ENCODE measurements around the gene HSPE1. TPM values are rescaled to one million over a fixed set of nuclear protein-coding genes. Genes with fewer than 3 reads are reported as not detected.

Gene HSPE1
- total RNA-seq, 1 experiment from 2014 or later = 372 TPM

DNA sequence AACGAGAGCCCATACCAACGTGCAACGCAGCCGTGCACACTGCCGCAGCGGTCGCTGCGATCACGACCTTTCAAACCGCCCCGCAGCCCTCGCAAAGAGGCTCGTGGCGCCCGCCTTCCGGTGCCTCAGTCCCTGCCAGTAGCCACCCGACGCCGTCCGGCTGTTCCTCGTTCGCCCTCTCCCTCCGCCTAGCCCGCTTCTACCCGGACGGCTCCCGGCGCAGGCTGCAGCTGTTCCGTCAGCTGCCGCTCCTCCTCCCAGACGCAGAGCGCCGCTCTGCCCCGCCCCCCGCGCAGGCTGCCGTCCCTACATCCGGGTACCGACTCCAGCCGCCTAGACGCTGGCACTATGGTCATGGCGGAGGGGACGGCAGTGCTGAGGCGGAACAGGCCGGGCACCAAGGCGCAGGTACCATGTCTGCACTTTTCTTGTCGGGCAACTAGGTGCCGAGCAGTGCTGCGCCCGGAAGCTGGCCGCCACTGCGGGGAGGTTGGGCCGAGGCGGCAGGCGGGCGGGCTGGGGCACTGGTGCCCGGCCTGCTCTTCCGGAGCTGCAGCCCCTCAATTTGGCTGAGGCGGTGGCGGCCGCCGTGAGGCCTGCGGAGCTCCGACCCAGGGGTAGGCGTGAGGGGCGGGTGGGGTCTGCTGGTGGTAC lies 15.7 kb downstream of the HSPE1 start, which contains the start of gene MOB4 (continued):
- TF ChIP-seq SMAD3 (CRISPR knock-in tag; IDR thresholded peaks at IDR 0.05; ENCODE audit: borderline replicate concordance) (peak; percentile 92), RELA (CRISPR knock-in tag; IDR thresholded peaks at IDR 0.05; ENCODE audit: borderline replicate concordance) (peak; percentile 92), TEAD1 (CRISPR knock-in tag; IDR thresholded peaks at IDR 0.05) (peak; percentile 78; the same call in 1 of the 2 replicates), TEAD4 (CRISPR knock-in tag; IDR thresholded peaks at IDR 0.05) (no peak), ELF4 (CRISPR knock-in tag; IDR thresholded peaks at IDR 0.05; ENCODE audit: low read depth) (no peak), NFYB (CRISPR knock-in tag; conservative IDR thresholded peaks at IDR 0.05; ENCODE audit: low read depth) (peak; percentile 10; the same call in 1 of the 2 replicates), ATF1 (CRISPR knock-in tag; IDR thresholded peaks at IDR 0.05) (no peak; the same call in 1 of the 2 replicates), FOXK1 (CRISPR knock-in tag; IDR thresholded peaks at IDR 0.05) (peak; percentile 96), HMGA2 (CRISPR knock-in tag; IDR thresholded peaks at IDR 0.05) (no peak), JAZF1 (CRISPR knock-in tag; IDR thresholded peaks at IDR 0.05) (no peak), ZNF416 (CRISPR knock-in tag; IDR thresholded peaks at IDR 0.05) (peak; percentile 56; the same call in 1 of the 2 replicates), EMX1 (CRISPR knock-in tag; IDR thresholded peaks at IDR 0.05) (no peak), ESRRA (CRISPR knock-in tag; IDR thresholded peaks at IDR 0.05; ENCODE audit: borderline replicate concordance) (peak; percentile 80), CREB1 (CRISPR knock-in tag; IDR thresholded peaks at IDR 0.05) (peak; percentile 24), ZNF138 (CRISPR knock-in tag; conservative IDR thresholded peaks at IDR 0.05) (0 out of 2 replicates have a peak, but pooled peaks have one; percentile 85), ZNF423 (CRISPR knock-in tag; IDR thresholded peaks at IDR 0.05) (no peak)
- TF ChIP-seq, protein P1, sequence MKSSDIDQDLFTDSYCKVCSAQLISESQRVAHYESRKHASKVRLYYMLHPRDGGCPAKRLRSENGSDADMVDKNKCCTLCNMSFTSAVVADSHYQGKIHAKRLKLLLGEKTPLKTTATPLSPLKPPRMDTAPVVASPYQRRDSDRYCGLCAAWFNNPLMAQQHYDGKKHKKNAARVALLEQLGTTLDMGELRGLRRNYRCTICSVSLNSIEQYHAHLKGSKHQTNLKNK (CRISPR knock-in tag; IDR thresholded peaks at IDR 0.05) = no peak
- TF ChIP-seq, protein P2, sequence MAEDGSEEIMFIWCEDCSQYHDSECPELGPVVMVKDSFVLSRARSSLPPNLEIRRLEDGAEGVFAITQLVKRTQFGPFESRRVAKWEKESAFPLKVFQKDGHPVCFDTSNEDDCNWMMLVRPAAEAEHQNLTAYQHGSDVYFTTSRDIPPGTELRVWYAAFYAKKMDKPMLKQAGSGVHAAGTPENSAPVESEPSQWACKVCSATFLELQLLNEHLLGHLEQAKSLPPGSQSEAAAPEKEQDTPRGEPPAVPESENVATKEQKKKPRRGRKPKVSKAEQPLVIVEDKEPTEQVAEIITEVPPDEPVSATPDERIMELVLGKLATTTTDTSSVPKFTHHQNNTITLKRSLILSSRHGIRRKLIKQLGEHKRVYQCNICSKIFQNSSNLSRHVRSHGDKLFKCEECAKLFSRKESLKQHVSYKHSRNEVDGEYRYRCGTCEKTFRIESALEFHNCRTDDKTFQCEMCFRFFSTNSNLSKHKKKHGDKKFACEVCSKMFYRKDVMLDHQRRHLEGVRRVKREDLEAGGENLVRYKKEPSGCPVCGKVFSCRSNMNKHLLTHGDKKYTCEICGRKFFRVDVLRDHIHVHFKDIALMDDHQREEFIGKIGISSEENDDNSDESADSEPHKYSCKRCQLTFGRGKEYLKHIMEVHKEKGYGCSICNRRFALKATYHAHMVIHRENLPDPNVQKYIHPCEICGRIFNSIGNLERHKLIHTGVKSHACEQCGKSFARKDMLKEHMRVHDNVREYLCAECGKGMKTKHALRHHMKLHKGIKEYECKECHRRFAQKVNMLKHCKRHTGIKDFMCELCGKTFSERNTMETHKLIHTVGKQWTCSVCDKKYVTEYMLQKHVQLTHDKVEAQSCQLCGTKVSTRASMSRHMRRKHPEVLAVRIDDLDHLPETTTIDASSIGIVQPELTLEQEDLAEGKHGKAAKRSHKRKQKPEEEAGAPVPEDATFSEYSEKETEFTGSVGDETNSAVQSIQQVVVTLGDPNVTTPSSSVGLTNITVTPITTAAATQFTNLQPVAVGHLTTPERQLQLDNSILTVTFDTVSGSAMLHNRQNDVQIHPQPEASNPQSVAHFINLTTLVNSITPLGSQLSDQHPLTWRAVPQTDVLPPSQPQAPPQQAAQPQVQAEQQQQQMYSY (CRISPR knock-in tag; IDR thresholded peaks at IDR 0.05) = no peak
- TF ChIP-seq, protein P3, sequence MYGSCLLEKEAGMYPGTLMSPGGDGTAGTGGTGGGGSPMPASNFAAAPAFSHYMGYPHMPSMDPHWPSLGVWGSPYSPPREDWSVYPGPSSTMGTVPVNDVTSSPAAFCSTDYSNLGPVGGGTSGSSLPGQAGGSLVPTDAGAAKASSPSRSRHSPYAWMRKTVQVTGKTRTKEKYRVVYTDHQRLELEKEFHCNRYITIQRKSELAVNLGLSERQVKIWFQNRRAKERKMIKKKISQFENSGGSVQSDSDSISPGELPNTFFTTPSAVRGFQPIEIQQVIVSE (CRISPR knock-in tag; IDR thresholded peaks at IDR 0.05; ENCODE audit: borderline replicate concordance) = no peak
- TF ChIP-seq, protein P4, sequence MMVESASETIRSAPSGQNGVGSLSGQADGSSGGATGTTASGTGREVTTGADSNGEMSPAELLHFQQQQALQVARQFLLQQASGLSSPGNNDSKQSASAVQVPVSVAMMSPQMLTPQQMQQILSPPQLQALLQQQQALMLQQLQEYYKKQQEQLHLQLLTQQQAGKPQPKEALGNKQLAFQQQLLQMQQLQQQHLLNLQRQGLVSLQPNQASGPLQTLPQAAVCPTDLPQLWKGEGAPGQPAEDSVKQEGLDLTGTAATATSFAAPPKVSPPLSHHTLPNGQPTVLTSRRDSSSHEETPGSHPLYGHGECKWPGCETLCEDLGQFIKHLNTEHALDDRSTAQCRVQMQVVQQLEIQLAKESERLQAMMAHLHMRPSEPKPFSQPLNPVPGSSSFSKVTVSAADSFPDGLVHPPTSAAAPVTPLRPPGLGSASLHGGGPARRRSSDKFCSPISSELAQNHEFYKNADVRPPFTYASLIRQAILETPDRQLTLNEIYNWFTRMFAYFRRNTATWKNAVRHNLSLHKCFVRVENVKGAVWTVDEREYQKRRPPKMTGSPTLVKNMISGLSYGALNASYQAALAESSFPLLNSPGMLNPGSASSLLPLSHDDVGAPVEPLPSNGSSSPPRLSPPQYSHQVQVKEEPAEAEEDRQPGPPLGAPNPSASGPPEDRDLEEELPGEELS (CRISPR knock-in tag; IDR thresholded peaks at IDR 0.05) = peak; percentile 93
- TF ChIP-seq, protein P5, sequence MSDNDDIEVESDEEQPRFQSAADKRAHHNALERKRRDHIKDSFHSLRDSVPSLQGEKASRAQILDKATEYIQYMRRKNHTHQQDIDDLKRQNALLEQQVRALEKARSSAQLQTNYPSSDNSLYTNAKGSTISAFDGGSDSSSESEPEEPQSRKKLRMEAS (CRISPR knock-in tag; IDR thresholded peaks at IDR 0.05) = peak; percentile 97
- TF ChIP-seq, protein P6, sequence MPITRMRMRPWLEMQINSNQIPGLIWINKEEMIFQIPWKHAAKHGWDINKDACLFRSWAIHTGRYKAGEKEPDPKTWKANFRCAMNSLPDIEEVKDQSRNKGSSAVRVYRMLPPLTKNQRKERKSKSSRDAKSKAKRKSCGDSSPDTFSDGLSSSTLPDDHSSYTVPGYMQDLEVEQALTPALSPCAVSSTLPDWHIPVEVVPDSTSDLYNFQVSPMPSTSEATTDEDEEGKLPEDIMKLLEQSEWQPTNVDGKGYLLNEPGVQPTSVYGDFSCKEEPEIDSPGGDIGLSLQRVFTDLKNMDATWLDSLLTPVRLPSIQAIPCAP (CRISPR knock-in tag; IDR thresholded peaks at IDR 0.05) = no peak
- TF ChIP-seq, protein P7, sequence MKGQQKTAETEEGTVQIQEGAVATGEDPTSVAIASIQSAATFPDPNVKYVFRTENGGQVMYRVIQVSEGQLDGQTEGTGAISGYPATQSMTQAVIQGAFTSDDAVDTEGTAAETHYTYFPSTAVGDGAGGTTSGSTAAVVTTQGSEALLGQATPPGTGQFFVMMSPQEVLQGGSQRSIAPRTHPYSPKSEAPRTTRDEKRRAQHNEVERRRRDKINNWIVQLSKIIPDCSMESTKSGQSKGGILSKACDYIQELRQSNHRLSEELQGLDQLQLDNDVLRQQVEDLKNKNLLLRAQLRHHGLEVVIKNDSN (CRISPR knock-in tag; IDR thresholded peaks at IDR 0.05) = peak; percentile 59; the same call in 1 of the 2 replicates
- TF ChIP-seq, protein P8, sequence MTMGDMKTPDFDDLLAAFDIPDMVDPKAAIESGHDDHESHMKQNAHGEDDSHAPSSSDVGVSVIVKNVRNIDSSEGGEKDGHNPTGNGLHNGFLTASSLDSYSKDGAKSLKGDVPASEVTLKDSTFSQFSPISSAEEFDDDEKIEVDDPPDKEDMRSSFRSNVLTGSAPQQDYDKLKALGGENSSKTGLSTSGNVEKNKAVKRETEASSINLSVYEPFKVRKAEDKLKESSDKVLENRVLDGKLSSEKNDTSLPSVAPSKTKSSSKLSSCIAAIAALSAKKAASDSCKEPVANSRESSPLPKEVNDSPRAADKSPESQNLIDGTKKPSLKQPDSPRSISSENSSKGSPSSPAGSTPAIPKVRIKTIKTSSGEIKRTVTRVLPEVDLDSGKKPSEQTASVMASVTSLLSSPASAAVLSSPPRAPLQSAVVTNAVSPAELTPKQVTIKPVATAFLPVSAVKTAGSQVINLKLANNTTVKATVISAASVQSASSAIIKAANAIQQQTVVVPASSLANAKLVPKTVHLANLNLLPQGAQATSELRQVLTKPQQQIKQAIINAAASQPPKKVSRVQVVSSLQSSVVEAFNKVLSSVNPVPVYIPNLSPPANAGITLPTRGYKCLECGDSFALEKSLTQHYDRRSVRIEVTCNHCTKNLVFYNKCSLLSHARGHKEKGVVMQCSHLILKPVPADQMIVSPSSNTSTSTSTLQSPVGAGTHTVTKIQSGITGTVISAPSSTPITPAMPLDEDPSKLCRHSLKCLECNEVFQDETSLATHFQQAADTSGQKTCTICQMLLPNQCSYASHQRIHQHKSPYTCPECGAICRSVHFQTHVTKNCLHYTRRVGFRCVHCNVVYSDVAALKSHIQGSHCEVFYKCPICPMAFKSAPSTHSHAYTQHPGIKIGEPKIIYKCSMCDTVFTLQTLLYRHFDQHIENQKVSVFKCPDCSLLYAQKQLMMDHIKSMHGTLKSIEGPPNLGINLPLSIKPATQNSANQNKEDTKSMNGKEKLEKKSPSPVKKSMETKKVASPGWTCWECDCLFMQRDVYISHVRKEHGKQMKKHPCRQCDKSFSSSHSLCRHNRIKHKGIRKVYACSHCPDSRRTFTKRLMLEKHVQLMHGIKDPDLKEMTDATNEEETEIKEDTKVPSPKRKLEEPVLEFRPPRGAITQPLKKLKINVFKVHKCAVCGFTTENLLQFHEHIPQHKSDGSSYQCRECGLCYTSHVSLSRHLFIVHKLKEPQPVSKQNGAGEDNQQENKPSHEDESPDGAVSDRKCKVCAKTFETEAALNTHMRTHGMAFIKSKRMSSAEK (CRISPR knock-in tag; IDR thresholded peaks at IDR 0.05; ENCODE audit: borderline replicate concordance) = no peak; the same call in 1 of the 2 replicates
